T-helper 2 cell (primary cell): ENCODE data around the gene ARHGAP26.
"Not testable (repeated sequence)": the region's sequence is repeated elsewhere in the genome, so short reads cannot be mapped to it uniquely, and the experiment has no call there.

ENCODE experiments used
- DNase-seq, 5 experiments: peaks; one replicate each; pipeline versions ENCODE4 v3.0.0 to v3.0.0-alpha.2; 2012 to 2022

The ARHGAP26 gene

GRCh38 chr5:142994218-142994617, 224.0 kb downstream of the ARHGAP26 start:
- DNase-seq, result no peak

- not testable (repeated sequence) for DNase-seq
These were observed 225.4 kb downstream of the ARHGAP26 start for GRCh38 chr5:142995621-142996020.

GRCh38 chr5:142997591-142997990, 227.4 kb downstream of the ARHGAP26 start:
- peak in 1 of 5 experiments; percentile 27 for DNase-seq

- no peak for DNase-seq
These were observed 228.3 kb downstream of the ARHGAP26 start for GRCh38 chr5:142998316-142999020.

GRCh38 chr5:143000551-143000950, 230.4 kb downstream of the ARHGAP26 start:
- DNase-seq, result not testable (repeated sequence)

GRCh38 chr5:143001764-143002351, 231.7 kb downstream of the ARHGAP26 start:
- DNase-seq, result no peak

GRCh38 chr5:143002459-143003327, 232.5 kb downstream of the ARHGAP26 start:
- DNase-seq, result peak in 3 of 5 experiments; percentile 29 to 95 (median 84)

- DNase-seq, result no peak
These were observed 233.1 kb downstream of the ARHGAP26 start for GRCh38 chr5:143003328-143003636.

GRCh38 chr5:143004361-143005145, 234.4 kb downstream of the ARHGAP26 start:
- DNase-seq, result no peak

- no peak for DNase-seq
These were observed 236.3 kb downstream of the ARHGAP26 start for GRCh38 chr5:143006501-143006900.

- no peak for DNase-seq
These were observed 237.9 kb downstream of the ARHGAP26 start for GRCh38 chr5:143008032-143008431.

- peak in 4 of 5 experiments; percentile 57 to 99 (median 80) for DNase-seq
These were observed 238.8 kb downstream of the ARHGAP26 start for GRCh38 chr5:143008809-143009521.

- DNase-seq, result no peak
These were observed 240.2 kb downstream of the ARHGAP26 start for GRCh38 chr5:143010351-143010750.

- DNase-seq, result no peak
These were observed 241.4 kb downstream of the ARHGAP26 start for GRCh38 chr5:143011585-143011984.

GRCh38 chr5:143013176-143013891, 243.2 kb downstream of the ARHGAP26 start:
- no peak for DNase-seq

- peak in 2 of 5 experiments; percentile 8 to 44 for DNase-seq
These were observed 244.0 kb downstream of the ARHGAP26 start for GRCh38 chr5:143014017-143014651.

- DNase-seq, result peak in 3 of 5 experiments; percentile 33 to 78 (median 33)
These were observed 246.8 kb downstream of the ARHGAP26 start for GRCh38 chr5:143016777-143017516.

GRCh38 chr5:143017541-143017940, 247.4 kb downstream of the ARHGAP26 start:
- no peak for DNase-seq

GRCh38 chr5:143017992-143018391, 247.8 kb downstream of the ARHGAP26 start:
- no peak for DNase-seq

- no peak for DNase-seq
These were observed 249.0 kb downstream of the ARHGAP26 start for GRCh38 chr5:143019157-143019556.
